PC-3 (cell line): ENCODE data around the gene DNAJA3.
A peak's percentile ranks its signal among the peaks of the same experiment; 100 is the strongest.

Experiments used
- EZH2 ChIP-seq: fragments of 300-600 bp; sonication (generic); IDR thresholded peaks from one replicate; pipeline ENCODE4 v1.6.1; 2017; ENCODE audit warnings: antibody characterized with exemption, mild to moderate bottlenecking, low read length; ENCODE audit not compliant: unreplicated experiment
- EZH2phosphoT487 ChIP-seq: fragments of 300-600 bp; sonication (generic); IDR thresholded peaks from 2 replicates; pipeline ENCODE4 v1.6.1; 2018; ENCODE audit warnings: mild to moderate bottlenecking, antibody characterized with exemption, low read length, borderline replicate concordance
- TF ChIP-seq, protein P1 (sequence below): fragments of 300-600 bp; sonication (generic); conservative IDR thresholded peaks from 2 replicates; pipeline ENCODE4 v1.5.1; 2017; ENCODE audit warnings: antibody characterized with exemption, low read depth, mild to moderate bottlenecking, low read length

GRCh38 chr16:4409081-4409932, 16.4 kb upstream of the DNAJA3 start:
- TF ChIP-seq, protein P1, sequence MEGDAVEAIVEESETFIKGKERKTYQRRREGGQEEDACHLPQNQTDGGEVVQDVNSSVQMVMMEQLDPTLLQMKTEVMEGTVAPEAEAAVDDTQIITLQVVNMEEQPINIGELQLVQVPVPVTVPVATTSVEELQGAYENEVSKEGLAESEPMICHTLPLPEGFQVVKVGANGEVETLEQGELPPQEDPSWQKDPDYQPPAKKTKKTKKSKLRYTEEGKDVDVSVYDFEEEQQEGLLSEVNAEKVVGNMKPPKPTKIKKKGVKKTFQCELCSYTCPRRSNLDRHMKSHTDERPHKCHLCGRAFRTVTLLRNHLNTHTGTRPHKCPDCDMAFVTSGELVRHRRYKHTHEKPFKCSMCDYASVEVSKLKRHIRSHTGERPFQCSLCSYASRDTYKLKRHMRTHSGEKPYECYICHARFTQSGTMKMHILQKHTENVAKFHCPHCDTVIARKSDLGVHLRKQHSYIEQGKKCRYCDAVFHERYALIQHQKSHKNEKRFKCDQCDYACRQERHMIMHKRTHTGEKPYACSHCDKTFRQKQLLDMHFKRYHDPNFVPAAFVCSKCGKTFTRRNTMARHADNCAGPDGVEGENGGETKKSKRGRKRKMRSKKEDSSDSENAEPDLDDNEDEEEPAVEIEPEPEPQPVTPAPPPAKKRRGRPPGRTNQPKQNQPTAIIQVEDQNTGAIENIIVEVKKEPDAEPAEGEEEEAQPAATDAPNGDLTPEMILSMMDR = peak; percentile 39; the same call in 1 of the 2 replicates
- TF ChIP-seq EZH2 (no peak), EZH2phosphoT487 (no peak)
